ENCODE results near the gene TMEM203.
A peak's percentile ranks its signal among the peaks of the same experiment; 100 is the strongest.

The TMEM203 gene

GRCh38 chr9:137166380-137167229, 38.8 kb downstream of the TMEM203 start:
- no peak for DNase-seq (ENCODE audit: low spot score)

- DNase-seq (ENCODE audit: low spot score): no peak
Measured at GRCh38 chr9:137165250-137165836, 40.1 kb downstream of the TMEM203 start.

- no peak for DNase-seq (ENCODE audit: low spot score)
Measured at GRCh38 chr9:137164370-137165249, 40.8 kb downstream of the TMEM203 start.

GRCh38 chr9:137163805-137164204, 41.6 kb downstream of the TMEM203 start:
- DNase-seq (ENCODE audit: low spot score): no peak

- peak; percentile 11 for DNase-seq (ENCODE audit: low spot score)
Measured at GRCh38 chr9:137163365-137163715, 42.1 kb downstream of the TMEM203 start.

GRCh38 chr9:137162505-137163364, 42.7 kb downstream of the TMEM203 start:
- peak; percentile 23 for DNase-seq (ENCODE audit: low spot score)

GRCh38 chr9:137161558-137162486, 43.6 kb downstream of the TMEM203 start:
- no peak for DNase-seq (ENCODE audit: low spot score)

GRCh38 chr9:137160716-137161557, 44.5 kb downstream of the TMEM203 start:
- DNase-seq (ENCODE audit: low spot score): no peak

GRCh38 chr9:137160054-137160425, 45.4 kb downstream of the TMEM203 start:
- DNase-seq (ENCODE audit: low spot score): no peak

GRCh38 chr9:137159105-137160053, 46.1 kb downstream of the TMEM203 start:
- no peak for DNase-seq (ENCODE audit: low spot score)

GRCh38 chr9:137158625-137159024, 46.8 kb downstream of the TMEM203 start:
- no peak for DNase-seq (ENCODE audit: low spot score)

GRCh38 chr9:137157618-137158415, 47.6 kb downstream of the TMEM203 start:
- DNase-seq (ENCODE audit: low spot score): no peak

- peak; percentile 22 for DNase-seq (ENCODE audit: low spot score)
Measured at GRCh38 chr9:137156567-137157375, 48.7 kb downstream of the TMEM203 start.
